PC-9 (cell line): ENCODE data around the gene LRIF1.

Source experiments
- CTCF ChIP-seq: fragments of 200-600 bp; sonication (generic); conservative IDR thresholded peaks from 2 replicates; pipeline ENCODE4 v1.6.1; 2017; ENCODE audit warnings: mixed run types, antibody characterized with exemption, mild to moderate bottlenecking, moderate library complexity
- EZH2 ChIP-seq: fragments of 200-600 bp; sonication (generic); IDR thresholded peaks from 2 replicates; pipeline ENCODE4 v1.8.0; 2017; ENCODE audit warnings: antibody characterized with exemption, low read depth

- TF ChIP-seq CTCF (no peak), EZH2 (no peak)
Observed at GRCh38 chr1:110944806-110945205, 18.9 kb downstream of the LRIF1 start.
